GM06990 (cell line): Measurements from ENCODE around the gene C1orf232.

Experiments
- DNase-seq: peaks from one replicate; pipeline ENCODE4 v3.0.0-alpha.2; 2011; ENCODE audit not compliant: insufficient read length; ENCODE audit errors: extremely low read depth
- H3K27me3 ChIP-seq: replicated peaks from 2 replicates; pipeline ENCODE4 v1.6.0; 2011; ENCODE audit warnings: low read length; ENCODE audit not compliant: control insufficient read depth, insufficient read depth
- H3K36me3 ChIP-seq: 2 replicates; pipeline ENCODE4 v1.5.1; 2011; ENCODE audit warnings: low read length; ENCODE audit not compliant: control insufficient read depth, insufficient read depth
- H3K4me3 ChIP-seq: replicated peaks from 2 replicates; pipeline ENCODE4 v1.5.1; 2011; ENCODE audit warnings: low read depth, mild to moderate bottlenecking, control low read depth, low read length
- CTCF ChIP-seq: IDR thresholded peaks from 2 replicates; pipeline ENCODE4 v1.5.1; 2011; ENCODE audit warnings: low read length, control low read depth, mild to moderate bottlenecking, inconsistent platforms; ENCODE audit not compliant: insufficient read depth, poor library complexity, severe bottlenecking

C1orf232 gene

GRCh38 chr1:26134466-26134865, 34.3 kb downstream of the C1orf232 start:
- TF ChIP-seq CTCF, result no peak
- Histone ChIP-seq H3K36me3 (no peaks in the 10 kb centered on the region), H3K4me3 (no peak overlapping the region), H3K27me3 (no peaks in the 10 kb centered on the region; the same call in 1 of the 2 replicates)
- no peak for DNase-seq

- DNase-seq, result no peak
- no peak for TF ChIP-seq CTCF
- Histone ChIP-seq H3K4me3 (no peak overlapping the region), H3K27me3 (no peaks in the 10 kb centered on the region; the same call in 1 of the 2 replicates), H3K36me3 (no peaks in the 10 kb centered on the region)
These were observed 36.0 kb downstream of the C1orf232 start for GRCh38 chr1:26132834-26133167.

GRCh38 chr1:26132128-26132833, 36.5 kb downstream of the C1orf232 start:
- H3K4me3 ChIP-seq, result no peak overlapping the region
- H3K36me3 ChIP-seq, result no peaks in the 10 kb centered on the region
- TF ChIP-seq CTCF, result no peak
- no peaks in the 10 kb centered on the region; the same call in 1 of the 2 replicates for H3K27me3 ChIP-seq
- DNase-seq, result no peak

GRCh38 chr1:26130695-26131094, 38.1 kb downstream of the C1orf232 start:
- TF ChIP-seq CTCF, result no peak
- no peak for DNase-seq
- H3K27me3 ChIP-seq, result no peaks in the 10 kb centered on the region; the same call in 1 of the 2 replicates
- no peak overlapping the region for H3K4me3 ChIP-seq
- H3K36me3 ChIP-seq, result no peaks in the 10 kb centered on the region

GRCh38 chr1:26129778-26130177, 39.0 kb downstream of the C1orf232 start:
- no peaks in the 10 kb centered on the region; the same call in 1 of the 2 replicates for H3K27me3 ChIP-seq
- no peak for TF ChIP-seq CTCF
- H3K36me3 ChIP-seq, result no peaks in the 10 kb centered on the region
- DNase-seq, result no peak
- H3K4me3 ChIP-seq, result no peak overlapping the region
